Fibroblast of pulmonary artery (primary cell): Measurements from ENCODE around the gene HES6.

ENCODE experiments used
- DNase-seq: peaks from one replicate; pipeline ENCODE4 v3.0.0-alpha.2; 2010; ENCODE audit warnings: low read depth
- H3K4me3 ChIP-seq: replicated peaks from 2 replicates; pipeline ENCODE4 v1.5.1; 2011; ENCODE audit warnings: low read depth, mild to moderate bottlenecking, control low read depth, low read length, moderate library complexity
- CTCF ChIP-seq: IDR thresholded peaks from 2 replicates; pipeline ENCODE4 v1.5.1; 2011; ENCODE audit warnings: mild to moderate bottlenecking, control low read depth, low read length, inconsistent platforms; ENCODE audit errors: missing control alignments

HES6 gene

DNA sequence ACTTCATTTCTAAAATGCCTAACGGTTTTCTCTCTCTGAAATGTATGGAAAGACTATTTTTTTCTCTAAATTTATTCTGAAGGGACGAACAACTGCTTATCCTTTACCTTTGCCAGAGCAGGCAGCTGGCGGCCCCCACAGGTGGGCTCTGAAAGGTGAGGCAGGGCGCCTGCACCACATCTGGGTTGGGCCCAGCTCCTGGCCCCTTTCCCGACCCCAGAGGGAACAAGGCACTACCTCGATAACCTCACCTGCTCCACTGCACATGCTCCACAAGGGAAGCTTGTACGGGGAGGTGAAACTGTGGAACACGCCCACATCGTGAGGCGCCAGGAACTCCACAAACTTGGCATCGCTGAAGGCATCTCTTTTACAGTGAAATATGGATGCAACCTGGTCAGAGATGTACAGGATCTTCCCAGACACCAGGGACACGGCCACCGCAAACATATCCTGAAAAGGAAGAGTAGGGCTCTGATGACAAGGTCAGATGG, 31.3 kb upstream of the HES6 start:
- no peak for TF ChIP-seq CTCF
- DNase-seq = no peak
- H3K4me3 ChIP-seq = no peak overlapping the region

DNA sequence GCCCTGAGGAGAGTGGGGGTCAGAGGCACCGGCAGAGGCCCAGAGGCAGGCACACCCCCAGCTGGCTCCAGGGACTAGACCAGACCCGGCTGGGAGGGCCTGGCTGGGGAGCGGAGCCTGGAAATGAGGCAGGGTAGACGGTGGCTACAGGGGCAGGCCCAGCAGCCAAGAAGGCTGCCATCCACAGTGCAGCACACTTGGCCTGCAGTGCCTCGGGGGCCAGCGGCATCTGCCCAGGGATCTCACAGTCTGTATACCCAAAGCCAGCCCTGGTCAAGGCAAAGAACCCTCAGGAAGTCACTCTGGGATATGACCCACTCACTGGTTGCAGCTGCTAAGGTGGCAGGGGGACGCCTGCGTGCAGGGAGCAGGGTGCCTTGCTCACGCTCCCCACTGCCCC, 30.8 kb upstream of the HES6 start:
- DNase-seq = no peak
- H3K4me3 ChIP-seq = no peak overlapping the region
- TF ChIP-seq CTCF = no peak

DNA sequence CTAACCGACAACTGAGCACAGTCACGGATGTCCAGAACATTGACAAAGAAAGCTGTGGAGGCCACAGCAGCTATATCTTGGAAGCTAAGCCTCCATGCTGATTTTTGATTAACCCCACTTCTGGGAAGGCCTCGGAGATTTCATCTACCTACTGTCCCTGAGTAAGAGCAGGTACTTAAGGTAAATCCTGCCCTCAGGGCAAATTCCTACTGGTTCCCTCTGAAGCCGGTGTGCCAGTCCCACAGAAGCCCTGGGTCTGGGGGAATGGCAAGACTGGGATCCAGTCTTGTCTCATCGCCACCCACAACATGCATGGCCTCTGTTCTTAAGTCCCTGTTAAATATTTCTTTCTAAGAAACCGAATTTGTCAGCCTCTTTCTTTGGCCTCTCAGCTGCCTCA, 29.9 kb upstream of the HES6 start:
- no peak for TF ChIP-seq CTCF
- H3K4me3 ChIP-seq = no peak overlapping the region
- no peak for DNase-seq

DNA sequence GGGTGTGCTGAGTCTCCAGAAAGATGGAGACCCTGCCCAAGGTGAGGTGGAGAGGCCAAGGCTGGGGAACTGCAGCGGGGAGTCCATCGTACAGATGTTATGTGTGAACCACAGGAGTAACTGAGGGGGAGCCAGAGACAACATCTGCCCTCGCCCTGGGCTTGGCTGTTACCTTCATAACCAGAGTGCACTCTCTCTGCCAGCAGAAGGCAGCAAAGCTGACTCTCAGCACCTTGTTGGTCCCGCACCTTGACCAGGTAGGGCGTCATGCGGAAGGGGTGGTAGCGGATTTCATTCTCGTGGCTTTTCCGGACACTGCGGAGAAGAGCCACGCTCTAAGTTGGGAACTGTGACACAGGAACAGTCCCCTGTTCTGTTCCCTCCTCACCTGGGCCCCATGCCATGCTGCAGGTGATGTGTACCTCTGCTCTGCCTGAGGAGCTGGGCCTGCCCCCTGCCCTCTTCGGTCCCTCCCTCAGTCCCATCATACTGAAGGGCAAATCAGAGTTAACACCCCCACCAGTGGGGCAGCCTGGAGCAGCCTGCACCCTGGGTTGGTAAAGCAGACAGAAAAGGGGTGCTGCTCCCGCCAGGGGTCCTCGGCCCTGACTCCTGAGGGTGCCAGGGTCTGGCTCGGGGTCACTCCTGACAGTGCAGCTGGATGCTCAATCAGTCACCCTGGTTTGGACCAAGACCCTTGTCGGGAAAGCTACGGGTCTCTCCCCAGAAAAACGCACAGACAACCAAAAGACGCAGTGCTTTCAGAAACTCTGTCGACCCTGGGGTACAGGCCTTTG, 28.2 kb upstream of the HES6 start:
- TF ChIP-seq CTCF = no peak
- no peak overlapping the region for H3K4me3 ChIP-seq
- no peak for DNase-seq

GRCh38 chr2:238267341-238267710, 27.5 kb upstream of the HES6 start:
- no peak for DNase-seq
- H3K4me3 ChIP-seq = no peak overlapping the region
- TF ChIP-seq CTCF = no peak

DNA sequence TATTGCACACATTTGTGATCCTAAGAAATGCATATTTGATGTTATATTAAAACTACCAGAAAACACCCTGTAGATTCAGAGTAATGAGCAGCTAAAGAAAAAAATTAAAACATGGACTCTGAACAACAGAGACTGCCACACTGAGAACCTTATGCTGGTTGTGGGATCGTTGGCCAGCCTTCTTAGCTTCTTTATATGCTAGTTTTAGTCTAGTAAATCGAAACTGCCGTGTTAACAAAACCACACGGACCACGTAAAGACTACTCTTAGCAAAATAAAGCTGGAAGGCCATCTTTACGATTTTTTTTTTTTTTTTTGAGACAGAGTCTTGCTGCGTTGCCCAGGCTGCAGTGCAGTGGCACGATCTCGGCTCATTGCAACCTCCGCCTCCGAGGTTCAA, 25.8 kb upstream of the HES6 start:
- TF ChIP-seq CTCF = no peak
- DNase-seq = no peak
- H3K4me3 ChIP-seq = no peak overlapping the region

DNA sequence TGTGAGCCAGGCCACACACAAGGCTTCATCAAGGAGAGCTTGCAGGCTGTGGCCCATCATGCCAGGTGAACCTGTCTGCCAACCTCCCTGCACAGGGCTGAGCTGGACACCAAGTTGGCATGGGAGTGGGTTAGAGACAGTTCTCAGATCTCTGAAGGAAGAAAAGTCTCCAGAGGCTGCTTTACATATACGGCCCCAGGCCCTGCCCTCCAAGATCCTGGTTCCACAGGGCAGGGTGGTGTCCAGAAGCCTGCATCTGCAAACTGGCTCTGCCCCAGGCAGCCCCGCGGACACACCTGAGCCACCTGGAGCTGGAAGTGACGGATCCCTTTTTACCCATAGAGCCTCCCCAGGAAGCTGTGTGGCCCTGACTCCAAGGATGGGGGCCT, 24.2 kb upstream of the HES6 start:
- no peak for DNase-seq
- TF ChIP-seq CTCF = no peak

More for the DNA sequence above, 24.2 kb upstream of the HES6 start:
- no peak overlapping the region for H3K4me3 ChIP-seq
